Neural crest cell (in vitro differentiated cells): Measurements from ENCODE around the gene PSME4. TPM values are rescaled to one million over a fixed set of nuclear protein-coding genes. Genes with fewer than 3 reads are reported as not detected.

Source experiments
- DNase-seq: peaks from one replicate; pipeline ENCODE4 v3.0.0; 2021; ENCODE audit warnings: low read depth, mixed read lengths, low spot score
- H3K27ac Mint-ChIP-seq: one replicate; pipeline ENCODE4 v1.8.0; 2021; ENCODE audit warnings: mild to moderate bottlenecking, mixed read lengths; ENCODE audit not compliant: unreplicated experiment
- H3K27me3 Mint-ChIP-seq: 2 replicates; pipeline ENCODE4 v1.8.0; 2021; ENCODE audit warnings: low read depth, mild to moderate bottlenecking, mixed read lengths
- H3K36me3 Mint-ChIP-seq: 2 replicates; pipeline ENCODE4 v1.8.0; 2021; ENCODE audit warnings: low read depth, mild to moderate bottlenecking, mixed read lengths
- H3K4me1 Mint-ChIP-seq: 2 replicates; pipeline ENCODE4 v1.8.0; 2021; ENCODE audit warnings: mixed read lengths
- H3K4me3 Mint-ChIP-seq: one replicate; pipeline ENCODE4 v1.8.0; 2021; ENCODE audit warnings: mild to moderate bottlenecking, mixed read lengths
- H3K9me3 Mint-ChIP-seq: 2 replicates; pipeline ENCODE4 v1.8.0; 2021; ENCODE audit warnings: mixed read lengths
- CTCF ChIP-seq: fragments of 200-600 bp; sonication (generic); conservative IDR thresholded peaks from 2 replicates; pipeline ENCODE4 v1.5.0; 2021; ENCODE audit warnings: antibody characterized with exemption, mild to moderate bottlenecking
- total RNA-seq: library from RNA; stranded (reverse); gene quantifications from 2 replicates; pipeline ENCODE4 v1.2.1, GENCODE V29; 2021

PSME4 gene
- total RNA-seq, 1 donor from 2014 or later = 65.9 TPM

DNA sequence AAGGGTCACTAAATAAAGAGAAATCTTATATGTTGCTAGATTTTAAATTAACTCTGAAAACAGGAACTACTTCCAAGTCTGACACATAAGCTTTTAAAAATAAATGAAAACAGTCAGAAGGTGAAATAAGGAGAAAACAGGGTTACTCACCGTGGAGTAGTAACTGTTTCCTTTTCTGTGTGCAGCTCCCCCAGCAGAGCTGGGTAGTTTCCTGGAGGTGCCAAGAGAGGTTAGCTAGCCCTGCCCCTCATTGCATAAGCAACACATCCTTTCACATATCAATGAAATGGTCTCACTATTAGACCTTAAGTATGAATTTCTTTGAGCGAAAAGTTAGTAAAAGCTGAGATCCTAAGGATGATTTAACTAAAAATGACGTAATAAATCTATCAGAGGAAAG, 57.1 kb downstream of the PSME4 start:
- no peaks in the 10 kb centered on the region for H3K9me3 Mint-ChIP-seq
- peaks cover 6% of the 10 kb centered on the region for H3K36me3 Mint-ChIP-seq
- no peaks in the 10 kb centered on the region for H3K4me1 Mint-ChIP-seq
- no peaks in the 10 kb centered on the region for H3K27me3 Mint-ChIP-seq
- TF ChIP-seq CTCF = no peak
- no peak overlapping the region for H3K4me3 Mint-ChIP-seq
- no peak overlapping the region for H3K27ac Mint-ChIP-seq
- DNase-seq = no peak

DNA sequence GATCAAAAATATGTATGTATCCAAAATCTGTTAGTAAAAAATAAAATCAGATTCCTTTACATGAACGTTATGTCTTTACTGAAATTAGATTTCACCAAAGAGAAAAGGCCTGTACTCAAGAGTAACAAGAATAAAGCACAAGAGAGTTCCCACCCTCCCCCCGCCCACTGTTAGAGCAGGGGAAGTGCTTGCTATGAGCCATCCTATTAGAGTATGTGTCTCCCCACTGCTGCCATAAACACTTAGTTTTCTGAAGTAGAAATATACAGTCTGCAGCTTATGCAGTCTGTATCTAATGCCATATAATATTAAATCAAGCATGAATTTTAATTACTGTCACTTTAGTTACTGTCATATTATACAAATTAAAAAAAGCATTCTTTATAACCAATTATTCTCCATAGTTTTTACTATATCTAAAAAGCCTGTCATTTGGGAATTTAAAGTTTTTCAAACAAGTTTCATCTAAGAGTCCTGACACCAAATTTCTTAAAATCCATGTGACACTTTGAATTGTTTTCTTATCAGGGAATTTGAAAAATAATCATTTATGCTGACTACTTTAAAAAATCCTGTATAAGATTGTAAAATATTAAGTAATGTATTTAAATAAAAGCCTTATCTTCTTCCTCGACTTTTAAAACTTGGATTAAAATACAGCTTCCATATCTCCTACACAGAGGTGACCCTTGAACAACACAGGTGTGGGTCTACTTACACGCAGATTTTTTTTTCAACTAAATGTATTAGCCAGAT, 59.2 kb downstream of the PSME4 start:
- no peak for DNase-seq
- H3K27me3 Mint-ChIP-seq = no peaks in the 10 kb centered on the region
- H3K4me1 Mint-ChIP-seq = no peaks in the 10 kb centered on the region
- peaks cover 15% of the 10 kb centered on the region for H3K36me3 Mint-ChIP-seq
- no peaks in the 10 kb centered on the region for H3K9me3 Mint-ChIP-seq
- no peak overlapping the region for H3K27ac Mint-ChIP-seq
- H3K4me3 Mint-ChIP-seq = no peak overlapping the region
- no peak for TF ChIP-seq CTCF

- H3K36me3 Mint-ChIP-seq = peaks cover 20% of the 10 kb centered on the region
- H3K27me3 Mint-ChIP-seq = no peaks in the 10 kb centered on the region
- no peaks in the 10 kb centered on the region for H3K9me3 Mint-ChIP-seq
- TF ChIP-seq CTCF = no peak
- H3K4me3 Mint-ChIP-seq = no peak overlapping the region
- DNase-seq = no peak
- no peaks in the 10 kb centered on the region for H3K4me1 Mint-ChIP-seq
- H3K27ac Mint-ChIP-seq = no peak overlapping the region
These were observed 63.2 kb downstream of the PSME4 start for GRCh38 chr2:53907582-53907981.

DNA sequence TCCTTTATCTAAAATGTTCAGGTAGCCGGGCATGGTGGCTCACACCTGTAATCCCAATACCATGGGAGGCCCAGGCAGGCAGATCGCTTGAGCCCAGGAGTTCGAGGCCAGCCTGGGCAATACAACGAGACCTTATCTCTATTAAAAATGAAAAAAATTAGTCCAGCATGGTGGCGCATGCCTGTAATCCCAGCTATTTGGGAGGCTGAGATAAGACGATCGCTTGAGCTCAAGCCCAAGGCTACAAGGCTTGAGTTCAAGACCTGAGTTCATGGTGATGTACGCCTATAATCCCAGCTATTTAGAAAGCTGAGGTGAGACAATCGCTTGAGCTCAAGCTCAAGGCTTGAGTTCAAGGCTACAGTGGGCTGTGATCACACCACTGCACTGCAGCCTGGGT, 65.4 kb downstream of the PSME4 start:
- Mint-ChIP-seq H3K4me1 (no peaks in the 10 kb centered on the region), H3K36me3 (peaks cover 24% of the 10 kb centered on the region), H3K4me3 (no peak overlapping the region), H3K27ac (no peak overlapping the region), H3K9me3 (no peaks in the 10 kb centered on the region), H3K27me3 (no peaks in the 10 kb centered on the region)
- no peak for DNase-seq
- no peak for TF ChIP-seq CTCF

GRCh38 chr2:53903011-53903410, 67.8 kb downstream of the PSME4 start:
- Mint-ChIP-seq H3K36me3 (peaks cover 24% of the 10 kb centered on the region), H3K27me3 (no peaks in the 10 kb centered on the region)

More at GRCh38 chr2:53903011-53903410, 67.8 kb downstream of the PSME4 start:
- TF ChIP-seq CTCF = no peak
- H3K9me3 Mint-ChIP-seq = no peaks in the 10 kb centered on the region
- no peak overlapping the region for H3K27ac Mint-ChIP-seq
- H3K4me1 Mint-ChIP-seq = no peaks in the 10 kb centered on the region
- DNase-seq = no peak
- H3K4me3 Mint-ChIP-seq = no peak overlapping the region
